Stomach (tissue), 4 donors: ENCODE data around the gene TNFRSF6B.

ENCODE experiments used
- CTCF ChIP-seq, 7 experiments: fragments of 450-650 bp in 4 of 7; fragments of 200-600 bp in 3 of 7; sonication (generic) in 3 of 7; IDR thresholded peaks; one replicate each; pipeline ENCODE4 v1.5.1; 2016 to 2019; ENCODE audit warnings: antibody characterized with exemption in 7 of 7, control low read depth in 2 of 7, mild to moderate bottlenecking in 1 of 7
- EP300 ChIP-seq: sonication (generic); formaldehyde crosslinking; IDR thresholded peaks from one replicate; pipeline ENCODE4 v1.6.1; 2017; ENCODE audit warnings: antibody characterized with exemption
- POLR2A ChIP-seq, 4 donors: fragments of 450-650 bp; IDR thresholded peaks; one replicate each; pipeline ENCODE4 v1.6.1; 2016; ENCODE audit warnings: antibody characterized with exemption in 4 of 4, control low read depth in 2 of 4, mild to moderate bottlenecking in 1 of 4, moderate library complexity in 1 of 4

GRCh38 chr20:63678667-63679465 lies 17.6 kb upstream of the TNFRSF6B start:
- TF ChIP-seq POLR2A (IDR thresholded peaks at IDR 0.05) (no peak), EP300 (no peak), CTCF (IDR thresholded peaks at IDR 0.05) (no peak)
